ENCODE data around the gene RPGR.

Gene RPGR

DNA sequence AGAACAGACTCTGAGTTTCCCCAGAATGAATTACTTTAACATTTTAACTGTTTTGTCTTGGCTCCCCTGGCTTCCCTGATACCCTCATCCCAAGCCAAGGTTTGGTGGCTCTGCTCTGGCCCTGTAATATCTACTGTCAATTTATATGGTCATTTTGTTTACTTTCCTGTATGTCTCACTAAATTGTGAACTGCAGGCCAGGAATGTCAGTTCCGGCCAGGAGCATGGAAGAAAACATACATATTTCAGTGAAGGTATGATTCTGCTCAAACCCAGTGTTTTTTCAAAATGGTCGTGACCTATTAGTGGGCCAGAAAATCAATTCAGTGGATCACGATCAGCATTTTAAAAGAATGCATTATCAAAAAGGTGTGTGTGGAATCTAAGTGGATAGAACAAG is 1.2 kb downstream of the RPGR start:
- DNase-seq: no peak

- no peak for DNase-seq
Measured at GRCh38 chrX:38320819-38321218, 6.5 kb downstream of the RPGR start.

DNA sequence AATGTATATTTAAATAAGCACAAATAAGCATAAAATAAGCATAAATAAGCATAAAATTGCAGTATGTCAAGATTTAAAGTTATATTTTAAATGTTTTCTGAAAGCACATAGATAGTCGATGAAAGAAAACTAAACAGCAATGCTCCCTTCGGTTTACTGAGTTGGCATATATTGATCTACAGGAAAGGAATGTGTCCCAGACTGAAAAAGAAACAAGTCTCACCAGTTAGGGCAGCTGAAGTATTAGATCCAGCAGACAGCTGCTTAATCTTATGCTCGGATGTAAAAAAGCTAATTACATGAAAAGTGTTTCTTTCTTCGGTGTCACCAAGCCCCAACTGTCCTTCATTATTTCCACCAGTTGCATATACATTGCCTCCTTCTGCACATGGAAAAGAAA is 8.7 kb downstream of the RPGR start:
- no peak for DNase-seq

DNA sequence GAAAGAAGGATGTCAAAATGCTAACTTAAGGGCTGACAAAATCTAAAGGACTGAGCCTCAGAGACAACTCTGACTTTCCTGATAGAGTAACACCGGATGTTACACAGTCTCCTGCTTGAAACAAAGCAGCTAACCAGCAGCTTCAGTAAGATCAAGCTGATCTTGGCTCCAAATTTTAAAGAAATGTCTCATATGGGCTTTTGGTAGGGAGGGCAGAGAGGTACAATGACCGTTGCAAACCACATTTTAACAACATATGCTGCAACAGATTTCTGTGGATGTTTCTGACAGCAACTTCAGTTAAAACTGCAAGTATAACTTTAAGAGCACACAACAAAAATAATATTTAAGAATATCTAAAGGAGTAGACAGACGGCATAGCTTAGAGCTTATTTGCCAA is 9.1 kb downstream of the RPGR start:
- no peak for DNase-seq

DNA sequence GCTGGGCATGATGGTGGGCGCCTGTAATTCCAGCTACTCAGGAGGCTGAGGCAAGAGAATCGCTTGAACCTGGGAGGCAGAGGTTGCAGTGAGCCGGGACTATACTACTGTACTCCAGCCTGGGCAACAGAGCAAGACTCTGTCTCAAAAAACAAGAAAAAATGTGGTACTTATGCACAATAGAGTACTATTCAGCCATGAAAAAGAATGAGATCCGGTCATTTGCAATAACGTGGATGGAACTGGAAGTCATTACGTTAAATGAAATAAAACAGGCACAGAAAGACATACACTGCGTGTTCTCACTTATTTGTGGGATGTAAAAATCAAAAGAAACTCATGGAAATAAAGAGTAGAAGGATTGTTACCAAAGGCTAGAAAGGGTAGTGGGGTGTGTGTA is 12.1 kb downstream of the RPGR start:
- DNase-seq: no peak

GRCh38 chrX:38313190-38313589 is 14.1 kb downstream of the RPGR start:
- DNase-seq: no peak

DNA sequence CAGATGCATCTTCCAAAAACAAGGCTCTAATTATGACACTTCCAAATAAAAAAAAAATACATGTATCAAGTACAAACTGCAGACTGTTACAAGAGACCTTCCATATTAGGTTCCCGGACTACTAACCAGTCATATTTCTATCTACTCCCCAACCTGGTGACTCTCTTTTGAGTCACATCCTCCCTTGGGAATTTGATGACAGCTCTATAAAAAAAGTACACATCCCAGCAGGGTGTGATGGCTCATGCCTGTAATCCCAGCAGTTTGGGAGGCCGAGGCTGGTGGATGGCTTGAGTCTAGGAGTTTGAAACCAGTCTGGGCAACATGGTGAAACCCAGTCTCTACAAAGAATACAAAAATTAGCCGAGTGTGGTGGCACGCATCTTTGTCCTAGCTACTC is 14.9 kb downstream of the RPGR start:
- no peak for DNase-seq

DNA sequence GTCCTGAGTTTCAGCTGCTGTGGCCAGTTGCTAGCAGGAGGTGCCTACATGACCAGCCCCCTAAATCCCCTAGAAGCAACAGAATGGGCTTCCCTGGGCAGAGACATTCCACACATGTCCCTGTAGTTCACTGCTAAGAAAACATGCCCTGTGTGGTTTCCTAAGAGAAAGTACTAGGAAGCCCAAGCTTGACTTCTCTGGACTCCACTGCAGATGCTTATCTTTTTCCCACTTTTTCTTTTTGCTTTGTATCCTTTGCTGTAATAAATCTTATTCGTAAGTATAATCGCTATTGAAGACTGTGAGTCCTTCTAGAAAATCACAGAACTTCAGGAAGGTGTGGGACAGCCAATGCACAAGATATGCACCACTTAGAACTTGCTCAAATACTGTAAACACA is 15.6 kb downstream of the RPGR start:
- DNase-seq: no peak

DNA sequence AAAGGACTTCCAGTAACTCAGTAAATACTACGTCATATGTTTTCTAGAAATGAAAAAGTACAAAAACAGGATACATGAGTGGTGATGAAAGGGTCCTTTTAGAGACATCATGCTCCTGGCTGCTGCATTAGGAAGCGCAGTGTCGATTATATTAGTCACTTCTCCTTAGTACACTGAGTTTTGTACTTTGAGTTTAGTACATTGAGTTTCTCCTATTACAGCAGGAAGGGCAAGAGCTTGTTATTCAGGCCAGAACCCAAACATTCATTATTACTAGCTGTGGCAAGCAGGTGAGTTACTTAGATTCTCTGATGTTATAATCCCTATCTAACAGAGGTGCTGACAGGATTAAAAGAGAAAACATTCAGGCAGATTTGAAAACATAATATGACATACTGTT is 21.3 kb downstream of the RPGR start:
- DNase-seq: no peak

GRCh38 chrX:38304010-38304409 is 23.3 kb downstream of the RPGR start:
- DNase-seq: no peak

DNA sequence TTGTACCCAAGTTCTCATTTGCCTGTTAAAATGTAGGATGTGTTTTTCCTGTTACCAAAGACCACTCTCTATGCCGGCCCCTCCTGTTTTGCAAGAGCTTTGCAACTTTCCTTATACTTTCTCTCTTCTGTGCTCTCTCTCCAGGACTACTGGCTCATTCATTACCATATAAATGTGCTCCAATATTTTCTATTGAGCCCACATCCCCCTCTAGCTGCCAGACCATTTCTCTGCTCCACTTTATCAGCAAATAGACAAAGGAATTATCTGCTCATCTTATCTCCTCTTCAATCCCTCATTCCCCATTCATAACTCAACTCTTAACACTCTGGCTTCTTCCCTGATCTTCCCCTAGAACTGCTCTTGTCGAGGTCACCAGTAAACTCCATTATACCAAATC is 33.6 kb downstream of the RPGR start:
- no peak for DNase-seq

- DNase-seq: no peak
Measured at GRCh38 chrX:38287674-38288073, 39.6 kb downstream of the RPGR start.

GRCh38 chrX:38285649-38286048 is 41.7 kb downstream of the RPGR start:
- DNase-seq: no peak

- no peak for DNase-seq
Measured at GRCh38 chrX:38282049-38282448, 45.3 kb downstream of the RPGR start.

GRCh38 chrX:38279188-38279587 is 48.1 kb downstream of the RPGR start:
- no peak for DNase-seq

GRCh38 chrX:38278682-38279081 is 48.6 kb downstream of the RPGR start:
- DNase-seq: no peak

DNA sequence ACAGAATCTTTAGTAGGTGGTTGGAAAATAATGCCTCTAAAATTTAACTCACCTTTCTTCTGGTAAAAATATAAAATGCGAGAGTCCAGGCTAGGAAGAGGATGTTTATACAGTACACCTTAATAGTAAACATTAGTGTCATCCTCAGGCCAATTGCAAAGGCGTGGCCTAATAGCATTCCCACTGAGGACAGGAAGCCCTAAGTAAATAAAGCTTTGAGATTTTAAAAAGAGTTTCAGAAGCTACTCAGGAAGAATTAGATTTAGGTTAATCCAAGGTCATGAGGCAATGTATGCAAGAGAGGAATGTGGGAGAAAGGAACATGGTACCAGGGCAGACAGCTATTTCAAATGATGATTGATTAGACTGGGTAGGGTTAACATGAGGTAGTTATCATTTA is 49.5 kb downstream of the RPGR start:
- no peak for DNase-seq

DNA sequence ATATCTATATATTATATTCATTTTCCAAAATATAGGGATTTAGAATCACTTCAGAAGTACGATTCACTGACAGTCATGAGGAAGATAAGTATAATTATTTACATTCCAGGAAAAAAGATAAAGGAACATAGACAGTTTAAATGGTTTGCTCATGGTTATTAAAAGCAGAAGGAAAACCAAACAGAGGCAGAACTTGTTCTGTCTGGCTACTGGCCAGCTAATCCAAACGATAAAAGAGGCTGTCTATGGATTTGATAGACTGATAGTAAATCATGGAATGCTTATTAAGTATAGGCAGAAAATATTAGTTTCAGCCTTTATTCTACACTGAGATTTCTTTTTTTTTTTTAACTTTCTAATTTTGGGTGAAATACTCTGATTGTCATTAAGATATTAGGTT is 50.2 kb downstream of the RPGR start:
- DNase-seq: no peak

- DNase-seq: no peak
Measured at GRCh38 chrX:38276089-38276488, 51.2 kb downstream of the RPGR start.

DNA sequence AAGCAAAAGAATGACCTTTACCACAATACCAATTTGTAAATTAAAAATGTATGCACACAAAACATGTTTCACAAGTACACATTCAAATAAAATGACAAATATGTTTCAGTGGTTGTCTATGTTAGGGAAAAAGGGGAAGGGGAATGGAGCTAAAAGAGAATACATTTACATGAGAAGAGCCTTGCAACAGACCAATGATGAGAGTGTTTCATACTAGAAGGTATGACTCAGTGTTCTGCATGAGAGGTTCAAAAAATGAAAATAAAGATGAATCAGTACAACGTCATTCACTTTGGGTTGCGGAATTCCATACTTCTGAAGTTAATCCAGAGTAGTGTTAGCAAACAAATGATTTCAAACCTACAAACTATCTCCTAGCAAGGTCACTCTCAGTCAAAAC is 51.7 kb downstream of the RPGR start:
- DNase-seq: no peak

GRCh38 chrX:38273453-38273852 is 53.9 kb downstream of the RPGR start:
- DNase-seq: no peak

DNA sequence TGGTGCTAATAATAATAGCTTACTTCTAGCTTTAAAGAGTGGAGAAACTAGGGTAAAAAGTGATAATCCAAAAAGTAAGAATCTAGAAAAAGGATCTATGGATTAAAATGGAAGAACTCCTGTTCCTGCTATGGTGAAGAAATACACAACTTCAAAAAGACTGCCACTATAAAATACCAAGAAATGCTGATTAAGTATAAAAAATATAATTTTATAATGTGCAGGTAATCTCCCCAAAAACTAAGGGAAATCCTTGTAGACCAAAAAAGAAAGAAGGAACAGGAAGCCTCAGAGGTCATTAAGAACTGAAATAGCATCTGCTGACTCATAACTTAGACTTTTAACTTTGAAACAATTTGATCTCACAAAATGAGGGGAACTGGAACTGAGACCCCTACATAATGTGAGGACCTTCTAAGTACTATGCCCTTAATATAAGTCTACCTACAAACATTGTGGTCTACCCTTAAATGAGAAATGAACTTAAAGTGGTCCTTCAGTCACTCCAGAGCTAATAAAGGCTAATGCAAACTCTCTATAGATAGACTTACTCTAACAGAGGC is 56.1 kb downstream of the RPGR start:
- DNase-seq: no peak

DNA sequence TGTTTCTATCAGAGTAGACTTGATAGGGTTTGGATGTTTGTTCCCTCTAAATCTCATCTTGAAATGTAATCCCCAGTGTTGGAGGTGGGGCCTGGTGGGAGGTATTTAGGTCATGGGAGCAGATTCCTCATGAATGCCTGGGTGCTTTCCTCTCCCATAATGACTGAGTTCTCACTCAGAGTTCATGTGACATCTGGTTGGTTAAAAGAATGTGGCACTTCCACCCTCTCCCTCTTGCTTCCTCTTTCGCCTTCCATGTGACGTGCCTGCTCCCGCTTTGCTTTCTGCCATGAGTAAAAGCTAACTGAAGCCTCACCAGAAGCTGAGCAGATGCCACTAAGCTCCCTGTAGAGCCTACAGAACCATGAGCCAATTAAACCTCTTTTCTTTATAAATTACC is 59.3 kb downstream of the RPGR start:
- no peak for DNase-seq

DNA sequence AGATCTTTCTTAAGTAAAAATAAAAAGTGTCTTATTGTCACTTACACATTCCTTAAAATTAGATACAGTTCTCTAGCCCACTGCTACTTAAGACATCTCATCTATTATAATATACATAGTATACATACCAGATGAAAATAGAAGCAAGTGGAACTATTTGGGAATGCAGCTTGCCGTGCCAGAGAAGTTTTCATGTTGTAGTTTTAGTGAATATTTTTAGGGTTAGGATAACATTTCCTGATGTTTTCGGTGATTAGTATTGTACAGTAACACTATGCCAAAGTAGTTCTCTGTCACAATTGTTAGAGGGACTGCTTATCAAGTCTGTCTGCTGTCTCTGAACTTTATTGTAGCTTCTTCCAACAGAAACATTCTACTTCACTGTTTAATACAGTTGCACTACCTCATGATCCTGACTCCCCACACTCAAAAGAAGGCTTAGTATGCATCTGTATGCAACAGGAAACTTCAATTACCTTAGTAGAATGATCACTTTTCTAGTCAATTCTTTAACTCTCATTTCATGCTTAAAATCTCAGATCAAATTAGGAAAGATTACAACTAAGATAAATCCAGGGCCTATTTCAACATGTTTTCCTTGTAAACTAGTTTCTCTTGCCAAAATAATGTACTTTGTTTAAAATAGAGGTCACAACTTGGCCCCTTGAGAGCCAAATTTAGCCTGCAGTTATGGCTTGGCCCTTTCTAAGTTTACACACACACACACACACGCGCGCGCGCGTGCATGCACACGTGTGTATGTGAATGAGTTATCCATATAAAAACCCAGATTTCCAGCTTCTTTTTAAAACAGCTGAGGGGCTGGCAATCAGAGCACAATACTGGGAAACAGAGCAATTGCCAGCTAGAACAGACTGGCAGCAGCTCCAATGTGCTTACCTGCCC is 64.3 kb downstream of the RPGR start:
- DNase-seq: no peak

DNA sequence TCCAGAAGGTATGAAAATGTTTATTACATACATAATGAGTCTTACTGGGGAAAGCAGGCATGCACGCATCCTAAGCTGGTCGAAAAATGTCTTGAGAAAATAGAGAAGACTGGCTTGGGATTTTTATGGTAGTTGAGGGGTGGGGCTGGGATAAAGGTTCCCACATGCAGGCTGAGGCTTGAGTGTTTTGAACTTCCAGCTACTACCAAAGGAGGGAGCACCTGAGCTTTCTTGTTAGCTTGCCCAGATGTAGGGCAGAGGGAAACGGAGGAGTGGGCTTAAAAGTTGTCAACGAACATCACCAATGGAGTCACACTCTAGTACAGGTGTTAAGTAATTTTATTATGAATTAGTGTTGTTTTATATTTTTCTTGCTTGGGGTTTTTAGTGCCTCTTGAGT is 67.1 kb downstream of the RPGR start:
- no peak for DNase-seq

All from CD4-positive, alpha-beta T cell treated with Interleukin-4 for 4 hours (primary cell).